CD4-positive, alpha-beta T cell treated with Interleukin-15 for 4 hours (primary cell): ENCODE measurements around the gene C20orf144.

Source experiments
- DNase-seq: peaks from one replicate; pipeline ENCODE4 v3.0.0-alpha.2; 2020; ENCODE audit warnings: low spot score

Gene C20orf144

GRCh38 chr20:33676652-33677645 lies 14.8 kb downstream of the C20orf144 start:
- no peak for DNase-seq

DNA sequence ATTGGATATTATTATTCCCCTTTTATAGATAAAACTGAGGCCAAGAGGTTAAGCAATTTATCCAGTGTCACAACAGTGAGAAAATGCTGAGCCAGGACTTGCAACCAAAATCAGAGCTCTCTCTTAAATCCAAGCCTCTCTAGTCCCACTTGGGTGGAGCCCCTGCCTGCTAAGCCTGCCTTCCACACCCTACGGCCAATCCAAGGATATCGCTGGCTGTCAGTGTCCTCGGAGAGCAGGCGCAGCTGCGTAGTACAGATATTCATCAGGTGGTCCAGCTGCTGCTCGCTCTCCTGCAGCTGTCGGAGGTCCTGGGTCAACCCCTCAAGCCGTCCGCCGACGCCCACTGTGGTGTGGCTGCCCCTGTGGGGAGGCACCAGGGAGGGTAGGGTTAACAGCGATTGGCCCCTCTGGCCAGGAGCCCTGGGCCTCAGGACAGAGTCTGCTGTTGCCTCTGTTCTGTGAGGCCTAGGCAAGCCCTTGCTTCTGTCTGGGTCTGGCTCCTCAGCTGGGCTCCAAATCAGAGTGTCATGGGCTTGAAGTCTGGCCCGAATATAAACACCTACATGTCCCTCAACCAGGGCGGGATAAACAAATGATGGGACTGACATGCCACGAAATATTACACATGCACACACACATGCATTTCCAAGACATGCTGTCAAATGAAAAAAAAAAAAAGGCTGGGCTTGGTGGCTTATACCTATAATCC lies 16.0 kb downstream of the C20orf144 start:
- DNase-seq = no peak

DNA sequence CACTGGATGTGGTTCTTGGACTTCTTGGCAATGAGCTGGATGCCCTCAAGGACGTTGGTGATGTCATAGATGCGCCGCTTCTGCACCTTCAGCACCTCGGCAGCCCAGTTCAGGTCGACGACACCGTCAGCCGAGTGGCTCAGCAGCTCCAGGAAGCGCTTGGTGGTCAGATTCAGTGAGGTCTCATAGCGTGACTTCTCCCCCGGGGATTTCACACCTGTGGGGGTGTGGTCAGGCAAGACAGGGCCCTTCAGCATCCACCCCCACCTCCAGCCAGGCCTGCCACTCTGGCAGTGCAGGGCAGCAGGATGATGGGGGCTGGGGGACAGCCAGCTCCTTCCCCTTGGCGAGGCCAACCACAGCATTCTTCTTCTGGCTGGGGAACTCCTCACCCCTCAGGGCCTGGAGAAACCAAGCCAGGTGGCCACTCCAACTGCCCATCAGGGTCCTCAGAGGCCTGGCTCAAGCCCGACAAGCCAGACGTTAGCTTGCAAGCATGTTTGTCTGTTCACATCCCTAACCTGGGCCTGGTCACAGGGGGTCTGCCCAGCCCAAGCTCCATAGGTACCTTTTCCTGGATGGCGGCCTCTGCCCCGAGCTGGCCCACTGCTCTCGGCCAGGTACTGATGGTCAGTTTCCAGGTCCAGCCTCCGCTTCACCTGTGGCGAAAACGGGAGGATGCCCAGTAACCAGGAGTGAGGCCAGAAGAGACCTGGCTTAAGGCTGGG lies 17.8 kb downstream of the C20orf144 start:
- peak; percentile 46 for DNase-seq

DNA sequence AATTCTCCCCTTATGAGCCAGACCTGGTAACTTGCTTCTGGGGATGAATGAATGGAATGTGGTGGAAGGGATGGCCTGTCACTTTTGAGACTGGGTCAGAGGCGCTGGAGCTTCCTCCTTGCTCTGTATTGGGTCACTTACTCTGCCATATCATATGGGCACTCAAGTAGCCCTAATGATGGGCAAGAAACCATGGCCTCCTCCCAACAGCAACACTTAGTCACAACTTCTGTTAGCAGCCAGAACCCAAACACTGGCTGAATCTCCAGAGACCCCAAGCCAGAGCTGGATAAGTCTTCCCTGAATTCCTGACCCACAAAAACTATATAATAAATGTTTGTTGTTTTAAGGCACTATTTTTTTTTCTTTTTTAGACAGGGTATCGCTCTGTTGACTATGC lies 18.6 kb downstream of the C20orf144 start:
- no peak for DNase-seq

DNA sequence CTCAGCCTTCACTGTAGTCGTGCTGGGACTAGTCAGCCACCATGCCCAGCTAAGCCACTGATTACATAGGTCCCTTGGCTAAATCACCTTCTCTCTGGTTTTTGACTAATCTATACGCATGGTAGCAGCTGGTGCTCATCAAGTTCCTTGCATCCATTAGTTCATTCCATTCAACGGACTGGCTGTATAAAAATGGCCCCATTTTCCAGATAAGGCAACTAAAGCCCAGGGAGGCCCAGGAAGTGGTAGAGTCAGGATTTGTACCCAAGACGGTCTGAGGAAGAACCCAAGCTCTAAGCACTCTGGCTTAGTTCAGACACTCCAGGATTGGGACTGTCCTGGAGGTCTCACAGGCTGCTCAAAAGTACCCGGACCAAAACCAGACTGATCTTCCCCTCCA lies 19.2 kb downstream of the C20orf144 start:
- no peak for DNase-seq

GRCh38 chr20:33681728-33682353 lies 19.7 kb downstream of the C20orf144 start:
- DNase-seq = no peak

- no peak for DNase-seq
Observed at GRCh38 chr20:33684533-33685327, 22.6 kb downstream of the C20orf144 start.

GRCh38 chr20:33685328-33686099 lies 23.4 kb downstream of the C20orf144 start:
- DNase-seq = no peak

DNA sequence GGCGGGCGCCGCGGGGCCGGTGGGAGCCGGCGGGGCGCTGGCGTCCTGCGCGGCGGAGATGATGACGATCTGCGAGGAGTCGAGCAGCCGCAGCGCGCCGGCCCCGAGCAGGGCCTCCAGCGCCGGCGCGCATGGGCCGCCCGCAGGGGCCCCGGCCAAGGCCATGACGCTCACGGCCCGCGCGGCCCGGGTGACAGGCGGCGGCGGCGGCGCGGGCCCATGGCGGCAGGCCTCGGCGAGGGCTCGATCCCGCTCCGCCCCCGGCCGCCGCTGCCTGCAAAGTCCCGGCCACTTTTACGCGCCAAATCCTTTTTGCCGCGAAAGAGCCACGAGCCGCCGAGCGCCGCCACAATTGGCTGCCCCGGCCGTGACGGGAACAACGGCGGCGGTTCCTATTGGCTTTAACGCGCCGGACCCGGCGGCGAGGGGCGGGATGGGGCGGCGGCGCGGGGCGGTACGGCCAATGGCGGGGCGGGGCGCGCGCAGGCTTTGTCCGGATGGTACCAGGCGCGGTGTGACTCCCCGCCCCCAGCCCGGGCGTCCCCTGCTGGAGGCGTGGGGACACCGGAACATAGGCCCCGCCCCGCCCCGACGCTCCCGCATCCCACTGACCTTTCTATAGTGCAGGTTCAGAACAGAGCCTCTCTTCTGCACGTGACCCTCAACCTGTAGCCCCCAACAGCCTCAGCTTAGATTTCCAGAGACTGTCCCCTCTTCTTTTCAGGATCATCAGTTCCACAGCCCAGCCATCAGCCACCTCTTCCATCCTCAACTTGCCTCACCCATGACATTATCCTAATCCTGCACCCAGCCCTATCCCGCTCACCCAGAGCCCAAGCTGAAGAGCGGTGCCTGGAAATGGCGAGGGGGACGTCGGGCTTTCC lies 24.2 kb downstream of the C20orf144 start, which contains the start of gene E2F1:
TSS of gene E2F1 (minus strand) at position 286 of the 884 bp plus-strand sequence. CDS start at position 165, 121 bp downstream.
- peak; percentile 93 for DNase-seq

- no peak for DNase-seq
Observed at GRCh38 chr20:33686984-33687366, 24.8 kb downstream of the C20orf144 start.

DNA sequence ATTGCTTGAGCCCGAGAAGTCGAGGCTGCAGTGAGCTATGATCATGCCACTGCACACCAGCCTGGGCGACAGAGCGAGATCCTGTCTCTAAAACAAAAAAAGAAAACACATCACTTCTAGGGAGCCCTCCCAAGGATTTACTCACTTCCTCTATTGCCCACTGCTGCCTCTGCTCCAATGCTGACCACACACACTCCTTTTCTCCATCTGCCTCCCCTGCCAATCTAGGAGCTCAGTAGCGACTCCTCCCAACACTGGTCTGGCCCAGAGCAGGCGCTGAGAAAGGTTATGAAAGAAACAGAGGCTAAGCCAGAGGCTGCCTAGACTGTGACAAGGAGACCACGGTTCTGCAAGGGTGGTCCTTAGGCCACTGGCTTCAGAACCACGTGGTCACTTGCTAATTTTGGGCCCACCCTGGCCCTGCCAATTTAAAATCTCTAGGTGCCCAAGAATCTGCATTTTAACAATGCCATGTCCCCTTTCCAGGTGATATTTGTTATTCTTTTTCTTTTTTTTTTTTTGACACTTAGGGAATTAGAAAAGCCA lies 25.3 kb downstream of the C20orf144 start:
- no peak for DNase-seq

DNA sequence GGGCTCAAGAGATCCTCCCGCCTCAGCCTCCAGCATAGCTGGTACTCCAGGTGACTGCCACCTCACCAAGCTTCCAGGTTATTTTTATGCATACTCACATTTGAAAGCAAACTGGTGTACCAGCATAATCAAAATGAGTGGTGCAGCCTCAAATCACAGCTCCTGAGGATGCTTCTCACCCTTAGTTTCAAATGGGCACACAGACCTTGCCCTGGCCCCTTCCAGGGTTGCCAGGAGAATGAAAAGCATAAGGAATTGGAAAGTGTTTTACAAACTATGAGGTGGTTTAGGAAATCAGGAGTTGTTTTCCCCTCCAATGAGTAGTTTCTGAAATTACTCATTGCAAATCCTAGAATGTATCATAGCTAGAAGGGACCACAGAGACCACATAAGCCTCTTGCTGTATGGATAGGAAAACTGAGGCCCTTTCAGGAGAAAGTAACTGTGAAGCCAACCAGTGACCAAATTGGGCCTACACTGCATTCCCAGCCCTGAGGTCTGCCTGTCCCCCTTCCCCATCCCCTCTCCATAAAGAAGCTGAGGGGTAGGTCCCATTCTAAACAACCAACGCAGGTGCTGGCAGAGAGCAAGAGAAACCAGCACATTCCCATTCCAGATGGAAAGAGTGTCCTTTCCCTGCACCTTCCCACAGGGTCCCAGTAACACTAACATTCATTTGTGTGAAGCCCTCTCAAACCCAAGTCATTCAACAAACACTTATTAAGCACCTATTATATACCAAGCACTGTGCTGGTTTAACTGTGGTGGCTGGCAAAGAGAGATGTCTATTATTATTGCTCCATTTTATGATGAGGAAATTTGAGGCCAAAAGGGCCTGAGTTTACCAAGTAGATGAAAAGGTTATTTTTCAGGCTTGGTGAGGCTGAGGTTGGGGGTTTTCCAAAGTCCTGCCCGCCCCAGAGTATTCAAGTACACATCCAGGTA lies 26.1 kb downstream of the C20orf144 start:
- no peak for DNase-seq

GRCh38 chr20:33688938-33689424 lies 26.9 kb downstream of the C20orf144 start:
- no peak for DNase-seq

DNA sequence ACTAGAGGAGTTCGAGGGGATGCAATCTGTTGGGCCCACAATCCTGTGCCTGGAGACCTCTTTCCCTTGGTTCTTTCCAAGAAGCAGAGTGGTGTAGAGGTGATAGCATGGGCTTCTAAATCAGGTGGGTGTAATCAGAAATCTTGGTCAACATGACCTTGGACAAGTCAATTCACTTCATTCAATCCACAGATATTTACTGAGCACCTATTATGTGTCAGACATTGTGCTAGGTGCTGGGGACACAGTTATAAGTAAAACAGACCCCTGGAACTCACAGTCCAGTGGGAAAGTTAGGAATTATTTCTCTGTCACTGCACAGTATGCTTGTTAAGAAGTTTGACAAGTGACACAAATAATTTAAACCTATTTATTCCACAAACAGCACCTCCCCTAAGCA lies 27.4 kb downstream of the C20orf144 start:
- no peak for DNase-seq

- peak; percentile 63 for DNase-seq
Observed at GRCh38 chr20:33689973-33690372, 27.8 kb downstream of the C20orf144 start.

DNA sequence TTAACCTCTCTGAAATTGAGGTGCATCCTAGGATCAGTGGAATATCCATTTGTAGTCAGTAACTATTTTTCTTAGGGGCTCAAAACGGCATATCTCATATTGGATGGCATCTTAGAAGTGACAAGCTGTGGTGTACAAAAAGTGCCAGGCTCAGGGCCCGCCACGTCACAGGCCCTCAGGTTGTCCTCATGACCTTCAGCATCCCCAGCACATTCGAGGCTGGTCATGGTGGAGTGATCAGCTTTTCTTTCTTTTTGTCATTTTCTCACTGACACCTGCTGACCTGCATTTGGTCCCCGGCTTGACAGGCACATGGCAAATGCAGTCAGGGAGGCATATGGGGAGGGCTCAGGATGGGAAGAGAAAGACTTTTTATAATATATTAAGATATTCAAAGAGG lies 31.2 kb downstream of the C20orf144 start:
- DNase-seq = no peak
